Inferior parietal cortex (tissue), 1 donor: ENCODE measurements around the gene AMBN.

Source experiments
- DNase-seq: peaks from one replicate; pipeline ENCODE4 v3.0.0-alpha.2; 2016; ENCODE audit errors: extremely low spot score

AMBN gene

GRCh38 chr4:70591955-70592582 lies at the start of gene AMBN:
TSS of gene AMBN (plus strand) at chr4:70592256. CDS start at chr4:70592359, 103 bp downstream.
- DNase-seq = no peak

GRCh38 chr4:70544279-70544868 lies 47.7 kb upstream of the AMBN start:
- peak; percentile 16 for DNase-seq

- no peak for DNase-seq
Observed at GRCh38 chr4:70556856-70557255, 35.2 kb upstream of the AMBN start.

- peak; percentile 80 for DNase-seq
Observed at GRCh38 chr4:70559211-70559830, 32.7 kb upstream of the AMBN start.

- no peak for DNase-seq
Observed at GRCh38 chr4:70559924-70560323, 32.1 kb upstream of the AMBN start.

- DNase-seq = no peak
Observed at GRCh38 chr4:70564033-70564432, 28.0 kb upstream of the AMBN start.

- no peak for DNase-seq
Observed at GRCh38 chr4:70570796-70571195, 21.3 kb upstream of the AMBN start.

- DNase-seq = no peak
Observed at GRCh38 chr4:70571772-70572171, 20.3 kb upstream of the AMBN start.

- DNase-seq = no peak
Observed at GRCh38 chr4:70575964-70576363, 16.1 kb upstream of the AMBN start.

- no peak for DNase-seq
Observed at GRCh38 chr4:70577220-70577927, 14.7 kb upstream of the AMBN start.

GRCh38 chr4:70581980-70582379 lies 10.1 kb upstream of the AMBN start:
- no peak for DNase-seq

- DNase-seq = no peak
Observed at GRCh38 chr4:70583952-70584834, 7.9 kb upstream of the AMBN start.

GRCh38 chr4:70586841-70587240 lies 5.2 kb upstream of the AMBN start:
- DNase-seq = no peak

- DNase-seq = no peak
Observed at GRCh38 chr4:70589785-70590184, 2.3 kb upstream of the AMBN start.

GRCh38 chr4:70594196-70594595 lies 2.1 kb downstream of the AMBN start:
- DNase-seq = no peak

GRCh38 chr4:70600305-70600704 lies 8.2 kb downstream of the AMBN start:
- DNase-seq = no peak

GRCh38 chr4:70600977-70601376 lies 8.9 kb downstream of the AMBN start:
- DNase-seq = no peak

- DNase-seq = peak; percentile 43
Observed at GRCh38 chr4:70601422-70602039, 9.5 kb downstream of the AMBN start.

GRCh38 chr4:70603856-70604255 lies 11.8 kb downstream of the AMBN start:
- no peak for DNase-seq

- no peak for DNase-seq
Observed at GRCh38 chr4:70606459-70606858, 14.4 kb downstream of the AMBN start.

- DNase-seq = no peak
Observed at GRCh38 chr4:70607334-70607853, 15.3 kb downstream of the AMBN start.
